Measurements from ENCODE around the gene TMEM176B. TPM values are rescaled to one million over a fixed set of nuclear protein-coding genes. Genes with fewer than 3 reads are reported as not detected.

TMEM176B gene
- total and polyA plus RNA-seq, 2 donors (not counting 3 experiments of a cell fraction or from before 2014, with no cell fraction given) = 0.23 TPM; not detected in 1

GRCh38 chr7:150830937-150831336 lies 30.8 kb upstream of the TMEM176B start:
- Histone ChIP-seq H3K9me3 (replicated peaks; ENCODE audit: control insufficient read depth, insufficient read depth, low read length) (no peaks in the 10 kb centered on the region), H3K4me2 (ENCODE audit: insufficient read depth, low read length) (no peak overlapping the region), H3K27me3 (ENCODE audit: control insufficient read depth in 2 of 2, insufficient read depth in 2 of 2, low read length in 2 of 2) (peaks cover 4 to 14% of the 10 kb centered on the region in 2 experiments), H3K4me1 (ENCODE audit: control insufficient read depth, extremely low read depth, insufficient read depth, low read length) (no peaks in the 10 kb centered on the region), H4K20me1 (replicated peaks; ENCODE audit: control insufficient read depth, extremely low read depth, insufficient read depth, low read length) (no peaks in the 10 kb centered on the region), H3K36me3 (ENCODE audit: control insufficient read depth in 2 of 2, extremely low read depth in 1 of 2, insufficient read depth in 2 of 2, low read length in 2 of 2) (no peaks in the 10 kb centered on the region), H3K27ac (ENCODE audit: insufficient read depth, low read depth, low read length) (no peak overlapping the region), H3K9ac (replicated peaks; ENCODE audit: extremely low read depth, insufficient read depth, low read length) (no peak overlapping the region), H3K4me3 (replicated peaks in 1 of 3; ENCODE audit: insufficient read depth in 1 of 3, low read depth in 1 of 3, low read length in 3 of 3) (no peak overlapping the region), H2AFZ (ENCODE audit: low read depth, low read length) (no peak overlapping the region), H3K9me1 (replicated peaks; ENCODE audit: control insufficient read depth, extremely low read depth, insufficient read depth, low read length) (no peaks in the 10 kb centered on the region), H3K79me2 (ENCODE audit: control insufficient read depth, insufficient read depth, low read length) (no peaks in the 10 kb centered on the region)
- DNase-seq (ENCODE audit: low read depth, low spot score) (no peak), FAIRE-seq (no peak)
- CTCF ChIA-PET = no interaction called here
- POLR2A ChIA-PET = no interaction called here
- BruUV-seq (replicated peaks) = no TSS peak
- dilution Hi-C loops (cut with MboI; ENCODE audit: extremely low pct_ligation_motif_present, low sequenced_read_pairs) (no loop called here), intact Hi-C loops (cut with micrococcal nuclease) (no loop called here)
- TF ChIP-seq EZH2 (IDR thresholded peaks at IDR 0.05; ENCODE audit: borderline replicate concordance, low read depth, low read length, severe bottlenecking) (no peak), GATA2 (IDR thresholded peaks at IDR 0.05; ENCODE audit: insufficient read depth, insufficient read length, low read depth, low read length) (no peak), JUN (IDR thresholded peaks at IDR 0.05; ENCODE audit: borderline replicate concordance, insufficient read depth, insufficient read length, low read depth) (no peak), FOS (IDR thresholded peaks at IDR 0.05; ENCODE audit: borderline replicate concordance, insufficient read depth, low read length) (no peak), MAX (IDR thresholded peaks at IDR 0.05; ENCODE audit: insufficient read depth, insufficient read length) (no peak), POLR2AphosphoS5 (IDR thresholded peaks at IDR 0.05; ENCODE audit: insufficient read depth, low read depth, low read length) (no peak), MYC (IDR thresholded peaks at IDR 0.05; ENCODE audit: low read depth, low read length) (no peak), POLR2A (IDR thresholded peaks at IDR 0.05; ENCODE audit: low read depth, low read length) (no peak), CTCF (IDR thresholded peaks at IDR 0.05; ENCODE audit: extremely low read depth in 1 of 2, insufficient read depth in 1 of 2, low read depth in 1 of 2, low read length in 2 of 2) (no peak)
